B cell (primary cell): ENCODE measurements around the gene UBA3. TPM values are rescaled to one million over a fixed set of nuclear protein-coding genes. Genes with fewer than 3 reads are reported as not detected.

Experiments used
- ATAC-seq: fragments of 200-7000 bp; cut with Tn5 transposase; one replicate; pipeline ENCODE4 v1.10.0; 2021; ENCODE audit warnings: low read depth, mild to moderate bottlenecking, moderate number of reproducible peaks, moderate library complexity
- CTCF ChIA-PET: fragments of 350-600 bp; sonication (Branson Sonifier 250); formaldehyde crosslinking; loops from one replicate; lab custom pipeline; 2021; ENCODE audit warnings: antibody characterized with exemption, inconsistent platforms; lab: Charles Lee
- POLR2A ChIA-PET: fragments of 350-600 bp; sonication (Branson Sonifier 250); formaldehyde crosslinking; loops from one replicate; lab custom pipeline; 2021; ENCODE audit warnings: antibody characterized with exemption; lab: Charles Lee
- DNase-seq: peaks from one replicate; pipeline ENCODE4 v3.0.0; 2013
- H2AFZ ChIP-seq: 2 replicates; pipeline ENCODE4 v1.6.1; 2012; ENCODE audit warnings: mild to moderate bottlenecking, low read depth, low read length; ENCODE audit not compliant: insufficient read depth, poor library complexity, severe bottlenecking
- H3K27ac ChIP-seq, 2 donors: 1 replicate in 1 of 2; 2 replicates in 1 of 2; pipeline ENCODE4 v1.5.1; 2012 to 2013; ENCODE audit warnings: low read length in 2 of 2, mild to moderate bottlenecking in 2 of 2, moderate library complexity in 1 of 2
- H3K27me3 ChIP-seq, 4 experiments: fragments of 200-600 bp in 1 of 4; sonication (generic) in 1 of 4; replicated peaks in 1 of 4; 1 replicate in 2 of 4; 2 replicates in 2 of 4; pipeline versions ENCODE4 v1.6.1 to v1.7.0; 2013 to 2016; ENCODE audit warnings: low read length in 3 of 4, mild to moderate bottlenecking in 2 of 4, mixed read lengths in 1 of 4, moderate library complexity in 1 of 4; ENCODE audit not compliant: insufficient read depth in 4 of 4, control insufficient read depth in 3 of 4; ENCODE audit errors: control extremely low read depth in 1 of 4
- H3K36me3 ChIP-seq, 2 experiments: replicated peaks in 1 of 2; 1 replicate in 1 of 2; 2 replicates in 1 of 2; pipeline versions ENCODE4 v1.6.1 to v1.7.1; 2013; ENCODE audit warnings: low read length in 1 of 2; ENCODE audit not compliant: insufficient read depth in 2 of 2, control insufficient read depth in 1 of 2; ENCODE audit errors: control extremely low read depth in 1 of 2, extremely low read depth in 1 of 2
- H3K4me1 ChIP-seq, 2 donors: fragments of 200-600 bp in 1 of 2; sonication (generic) in 1 of 2; 1 replicate in 1 of 2; 2 replicates in 1 of 2; pipeline versions ENCODE4 v1.5.1 to v1.6.1; 2013 to 2017; ENCODE audit warnings: low read length in 2 of 2; ENCODE audit not compliant: control insufficient read depth in 2 of 2, insufficient read depth in 2 of 2
- H3K4me2 ChIP-seq: replicated peaks from 2 replicates; pipeline ENCODE3; 2012; ENCODE audit warnings: mild to moderate bottlenecking, low read depth, low read length; ENCODE audit not compliant: poor library complexity, severe bottlenecking
- H3K4me3 ChIP-seq, 5 experiments: fragments of 200-600 bp in 1 of 5; sonication (generic) in 1 of 5; 1 replicate in 3 of 5; 2 replicates in 2 of 5; pipeline versions ENCODE4 v1.5.1 to v1.7.0; 2011 to 2016; ENCODE audit warnings: low read length in 4 of 5, mild to moderate bottlenecking in 4 of 5, low read depth in 2 of 5, control low read depth in 1 of 5, moderate library complexity in 1 of 5; ENCODE audit not compliant: insufficient read depth in 1 of 5; ENCODE audit errors: control extremely low read depth in 1 of 5, extremely low read depth in 1 of 5
- H3K79me2 ChIP-seq: fragments of 200-600 bp; sonication (generic); one replicate; pipeline ENCODE4 v1.6.0; 2016; ENCODE audit warnings: low read length; ENCODE audit not compliant: control insufficient read depth, insufficient read depth
- H3K9ac ChIP-seq: fragments of 200-600 bp; sonication (generic); 2 replicates; pipeline ENCODE4 v1.6.1; 2017; ENCODE audit warnings: mild to moderate bottlenecking, low read length, moderate library complexity
- H3K9me3 ChIP-seq, 3 donors: one replicate each; pipeline versions ENCODE4 v1.6.1 to v1.7.1; 2013; ENCODE audit warnings: low read length in 2 of 3; ENCODE audit not compliant: control insufficient read depth in 2 of 3, insufficient read depth in 1 of 3; ENCODE audit errors: control extremely low read depth in 1 of 3
- H4K20me1 ChIP-seq: 2 replicates; pipeline ENCODE4 v1.6.0; 2012; ENCODE audit warnings: mild to moderate bottlenecking, low read length; ENCODE audit not compliant: insufficient read depth, control insufficient read depth, poor library complexity, severe bottlenecking
- H3K27ac Mint-ChIP-seq: one replicate; pipeline ENCODE4 v1.8.0; 2021; ENCODE audit warnings: mixed read lengths
- H3K27me3 Mint-ChIP-seq: one replicate; pipeline ENCODE4 v1.8.0; 2021; ENCODE audit warnings: mixed read lengths
- H3K4me1 Mint-ChIP-seq: one replicate; pipeline ENCODE4 v1.8.0; 2021; ENCODE audit warnings: mixed read lengths
- H3K4me3 Mint-ChIP-seq: one replicate; pipeline ENCODE4 v1.8.0; 2021; ENCODE audit warnings: mixed read lengths
- H3K9me3 Mint-ChIP-seq: one replicate; pipeline ENCODE4 v1.8.0; 2022; ENCODE audit warnings: mixed read lengths; ENCODE audit not compliant: insufficient read depth
- CTCF ChIP-seq: fragments of 200-600 bp; IDR thresholded peaks from one replicate; pipeline ENCODE4 v1.8.0; 2022; ENCODE audit warnings: antibody characterized with exemption, mild to moderate bottlenecking
- EZH2 ChIP-seq: IDR thresholded peaks from 2 replicates; pipeline ENCODE4 v1.6.1; 2012; ENCODE audit warnings: borderline replicate concordance, low read depth, mild to moderate bottlenecking, moderate library complexity, low read length; ENCODE audit not compliant: insufficient read depth, poor library complexity, severe bottlenecking
- WGBS: methylation state at CpG from one replicate; pipeline ENCODE4 v1.1.5; 2013; ENCODE audit warnings: missing lambda C conversion rate; ENCODE audit not compliant: insufficient coverage; 5-methylcytosine and 5-hydroxymethylcytosine counted together
- intact Hi-C: fragments of 100-400 bp; cut with micrococcal nuclease; formaldehyde crosslinking; loops from one replicate; pipeline ENCODE4 v1.10.0; 2022
- polyA minus RNA-seq: library from RNA; depleted of rRNA, polyadenylated mRNA; stranded (reverse); fragments of >200 nt; gene quantifications from 2 replicates; pipeline ENCODE4 v1.2.3, GENCODE V29; 2012
- polyA plus RNA-seq: library from polyadenylated mRNA; depleted of rRNA; stranded (reverse); fragments of >200 nt; gene quantifications from 2 replicates; pipeline ENCODE4 v1.2.3, GENCODE V29; 2012
- total RNA-seq, 2 donors: library from RNA; stranded (reverse); fragments of 120-200 nt in 1 of 2; gene quantifications; 1 replicate in 1 of 2; 2 replicates in 1 of 2; pipeline versions ENCODE4 v1.2.3 to v1.2.4, GENCODE V29; 2013 to 2022

UBA3 gene
- total RNA-seq (89.4 and 99.8 TPM in 2 replicates), polyA plus RNA-seq (42.2 and 55.2 TPM in 2 replicates), polyA minus RNA-seq (27.8 and 30.9 TPM in 2 replicates)
- 74.4 TPM for total RNA-seq (2013)

- no peak for TF ChIP-seq EZH2
- no peak for TF ChIP-seq CTCF
- ChIA-PET CTCF (interaction anchor here (1.6 kb wide), 1 partner anchor 20 kb away, joined by 3 read pairs; no protein-coding TSS in a partner anchor), POLR2A (interaction anchor here (0.6 to 1.2 kb wide), 5 partner anchors 18 to 28 kb away, joined by 3 to 5 read pairs (median 4); partner anchors contain the start of gene TMF1)
- no peaks in the 10 kb centered on the region for H3K9me3 ChIP-seq
- H3K27me3 ChIP-seq = no peaks in the 10 kb centered on the region
- H3K4me1 ChIP-seq = peaks cover 51 to 53% of the 10 kb centered on the region in 2 donors
- 0% methylated on average over 22 of the region's 37 CpGs for WGBS
- H4K20me1 ChIP-seq = peaks cover 10% of the 10 kb centered on the region
- H3K4me3 ChIP-seq = peak within 1 kb of the TSS; percentile 41 to 79 (median 67)
- intact Hi-C loops = loop anchor here (1.0 to 5.0 kb wide), 4 partner anchors 14 to 67 kb away; partner anchors contain the start of genes EOGT, LMOD3 and TMF1
- H3K4me2 ChIP-seq = peak within 1 kb of the TSS; percentile 87
- H3K4me3 Mint-ChIP-seq = peak within 1 kb of the TSS; percentile 85
- H3K27ac Mint-ChIP-seq = peak within 1 kb of the TSS; percentile 92
- no peaks in the 10 kb centered on the region for H3K9me3 Mint-ChIP-seq
- peak within 1 kb of the TSS; percentile 77 to 87 for H3K27ac ChIP-seq
- H3K4me1 Mint-ChIP-seq = peaks cover 61% of the 10 kb centered on the region
- peaks cover 0 to 4% of the 10 kb centered on the region in 2 experiments for H3K36me3 ChIP-seq
- H2AFZ ChIP-seq = peak within 1 kb of the TSS; percentile 82
- H3K79me2 ChIP-seq = peaks cover 62% of the 10 kb centered on the region
- peak; percentile 90 for DNase-seq
- peak; percentile 72 for ATAC-seq
- H3K9ac ChIP-seq = peak within 1 kb of the TSS; percentile 82
- no peaks in the 10 kb centered on the region for H3K27me3 Mint-ChIP-seq
These were observed at the start of gene UBA3 for GRCh38 chr3:69080233-69080920. UBA3 (minus strand) TSS chr3:69080365; CDS start chr3:69080353, 12 bp downstream.

GRCh38 chr3:69129531-69129930 is 49.4 kb upstream of the UBA3 start:
- Histone ChIP-seq H3K27ac (no peak overlapping the region), H3K4me2 (no peak overlapping the region), H3K4me1 (no peaks in the 10 kb centered on the region), H3K36me3 (no peaks in the 10 kb centered on the region), H3K27me3 (no peaks in the 10 kb centered on the region), H3K4me3 (no peak overlapping the region), H3K9me3 (no peaks in the 10 kb centered on the region), H4K20me1 (no peaks in the 10 kb centered on the region), H3K9ac (no peak overlapping the region), H3K79me2 (no peaks in the 10 kb centered on the region), H2AFZ (no peak overlapping the region)
- no peak for DNase-seq
- Mint-ChIP-seq H3K4me3 (no peak overlapping the region), H3K4me1 (no peaks in the 10 kb centered on the region), H3K9me3 (no peaks in the 10 kb centered on the region), H3K27ac (no peak overlapping the region), H3K27me3 (peaks cover 12% of the 10 kb centered on the region)
- POLR2A ChIA-PET = no interaction called here
- CTCF ChIA-PET = interaction anchor here (1.1 kb wide), 1 partner anchor 8 kb away, joined by 4 read pairs; no protein-coding TSS in a partner anchor
- intact Hi-C loops = no loop called here
- no peak for TF ChIP-seq EZH2
- TF ChIP-seq CTCF = no peak
- no CpG with 5 or more reads among the region's 1 CpG for WGBS
- no peak for ATAC-seq
